Spleen (tissue), 7 donors: ENCODE results near the gene IFNG-AS1.

Experiments used
- CTCF ChIP-seq, 11 experiments: fragments of 200-600 bp in 7 of 11; fragments of 450-650 bp in 4 of 11; sonication (generic) in 4 of 11; IDR thresholded peaks in 8 of 11; conservative IDR thresholded peaks in 3 of 11; 1 replicate in 7 of 11; 2 replicates in 4 of 11; pipeline versions ENCODE4 v1.4.0 to v1.8.0; 2016 to 2021; ENCODE audit warnings: antibody characterized with exemption in 11 of 11, inconsistent platforms in 4 of 11, mild to moderate bottlenecking in 1 of 11
- POLR2A ChIP-seq, 3 donors: fragments of 450-650 bp; IDR thresholded peaks; one replicate each; pipeline ENCODE4 v1.5.1; 2017; ENCODE audit warnings: antibody characterized with exemption in 3 of 3, mild to moderate bottlenecking in 1 of 3
- POLR2AphosphoS5 ChIP-seq, 3 donors: sonication (generic); formaldehyde crosslinking; IDR thresholded peaks; one replicate each; pipeline ENCODE4 v1.5.1; 2017; ENCODE audit warnings: antibody characterized with exemption in 3 of 3
- donor health status: DM: no; HTN: no; CAD: no; lungs with moderate emphysema.
- donor health status: DM: no; HTN: no; CAD: no.
- donor health status: DM: no; HTN: no; CAD: no.

GRCh38 chr12:67988601-67989021 lies 636 bp upstream of the IFNG-AS1 start:
- TF ChIP-seq POLR2A (IDR thresholded peaks at IDR 0.05): no peak
- no peak for TF ChIP-seq CTCF (IDR thresholded peaks at IDR 0.05 in 8 of 11, conservative IDR thresholded peaks at IDR 0.05 in 3 of 11)
- no peak for TF ChIP-seq POLR2AphosphoS5 (IDR thresholded peaks at IDR 0.05)
